Hepatocyte (in vitro differentiated cells): ENCODE measurements around the gene DLG3. TPM values are rescaled to one million over a fixed set of nuclear protein-coding genes. Genes with fewer than 3 reads are reported as not detected.

Source experiments
- DNase-seq: peaks from one replicate; pipeline ENCODE4 v3.0.0-alpha.2; 2016; ENCODE audit warnings: low spot score
- H2AFZ ChIP-seq: fragments of 200-600 bp; sonication (generic); 2 replicates; pipeline ENCODE4 v1.6.0; 2016; ENCODE audit warnings: antibody characterized with exemption, mild to moderate bottlenecking
- H3K27ac ChIP-seq: fragments of 200-600 bp; sonication (generic); 2 replicates; pipeline ENCODE4 v1.5.1; 2016; ENCODE audit warnings: mild to moderate bottlenecking
- H3K27me3 ChIP-seq: fragments of 200-600 bp; sonication (generic); 2 replicates; pipeline ENCODE4 v1.6.1; 2016
- H3K36me3 ChIP-seq: fragments of 200-600 bp; sonication (generic); replicated peaks from 2 replicates; pipeline ENCODE4 v1.5.1; 2016; ENCODE audit warnings: low read depth; ENCODE audit not compliant: insufficient read depth
- H3K4me1 ChIP-seq: fragments of 200-600 bp; sonication (generic); 2 replicates; pipeline ENCODE4 v1.5.1; 2016; ENCODE audit warnings: mild to moderate bottlenecking, moderate library complexity; ENCODE audit not compliant: insufficient read depth
- H3K4me2 ChIP-seq: fragments of 200-600 bp; sonication (generic); 2 replicates; pipeline ENCODE4 v1.6.0; 2016
- H3K4me3 ChIP-seq: fragments of 200-600 bp; sonication (generic); 2 replicates; pipeline ENCODE4 v1.5.1; 2016; ENCODE audit warnings: mild to moderate bottlenecking
- H3K79me2 ChIP-seq: fragments of 200-600 bp; sonication (generic); 2 replicates; pipeline ENCODE4 v1.6.0; 2017; ENCODE audit warnings: mild to moderate bottlenecking
- H3K9me2 ChIP-seq: fragments of 200-600 bp; sonication (generic); replicated peaks from 2 replicates; pipeline ENCODE4 v1.6.0; 2017; ENCODE audit warnings: mild to moderate bottlenecking; ENCODE audit not compliant: insufficient read depth
- H3K9me3 ChIP-seq: fragments of 200-600 bp; sonication (generic); 2 replicates; pipeline ENCODE4 v1.5.1; 2016; ENCODE audit warnings: low read depth, mild to moderate bottlenecking
- H4K20me1 ChIP-seq: fragments of 200-600 bp; sonication (generic); 2 replicates; pipeline ENCODE4 v1.6.0; 2016; ENCODE audit warnings: mild to moderate bottlenecking; ENCODE audit not compliant: insufficient read depth, poor library complexity, severe bottlenecking
- CTCF ChIP-seq: fragments of 200-600 bp; sonication (generic); IDR thresholded peaks from 2 replicates; pipeline ENCODE4 v1.5.1; 2016; ENCODE audit warnings: antibody characterized with exemption, mild to moderate bottlenecking; ENCODE audit not compliant: poor library complexity
- EZH2 ChIP-seq: fragments of 200-600 bp; sonication (generic); IDR thresholded peaks from 2 replicates; pipeline ENCODE4 v1.6.1; 2016; ENCODE audit warnings: antibody characterized with exemption, mild to moderate bottlenecking, borderline replicate concordance
- EZH2phosphoT487 ChIP-seq: fragments of 200-600 bp; sonication (generic); IDR thresholded peaks from one replicate; pipeline ENCODE4 v1.6.1; 2018; ENCODE audit warnings: antibody characterized with exemption, mild to moderate bottlenecking, low read depth, moderate library complexity; ENCODE audit not compliant: unreplicated experiment, severe bottlenecking
- WGBS: methylation state at CpG from one replicate; pipeline ENCODE4 v1.1.6; 2016; ENCODE audit warnings: low lambda C conversion rate; ENCODE audit errors: missing lambda C conversion rate; 5-methylcytosine and 5-hydroxymethylcytosine counted together
- polyA plus RNA-seq: library from polyadenylated mRNA; unstranded; fragments of >200 nt; fragmentation: Nextera tagmentation; extraction: Ambion mirVana; gene quantifications from 2 replicates; pipeline ENCODE4 v1.2.1, GENCODE V29; 2016
- total RNA-seq: library from RNA; depleted of rRNA; stranded (reverse); fragments of >200 nt; gene quantifications from 2 replicates; pipeline ENCODE4 v1.2.3, GENCODE V29; 2014

Gene DLG3
- total and polyA plus RNA-seq, 2 experiments from 2014 or later: 9.6 to 17.7 TPM

- WGBS: 65% methylated on average over 5 of the region's 5 CpGs
- H3K4me1 ChIP-seq: no peaks in the 10 kb centered on the region
Observed at GRCh38 chrX:70496491-70496890, 51.9 kb downstream of the DLG3 start.

GRCh38 chrX:70497026-70497425 lies 52.4 kb downstream of the DLG3 start:
- no peak for DNase-seq
- no peak overlapping the region for H3K27ac ChIP-seq
- no peaks in the 10 kb centered on the region for H3K79me2 ChIP-seq
- H3K4me3 ChIP-seq: no peak overlapping the region
- H4K20me1 ChIP-seq: no peaks in the 10 kb centered on the region
- no peaks in the 10 kb centered on the region for H3K4me1 ChIP-seq
- no peaks in the 10 kb centered on the region for H3K9me2 ChIP-seq
- H3K36me3 ChIP-seq: no peaks in the 10 kb centered on the region
- no peaks in the 10 kb centered on the region for H3K9me3 ChIP-seq
- H3K27me3 ChIP-seq: no peaks in the 10 kb centered on the region
- 84% methylated on average over 3 of the region's 3 CpGs for WGBS
- no peak overlapping the region for H3K4me2 ChIP-seq
- no peak overlapping the region for H2AFZ ChIP-seq
- no peak for TF ChIP-seq CTCF
- TF ChIP-seq EZH2: no peak
- TF ChIP-seq EZH2phosphoT487: no peak

More at GRCh38 chrX:70496491-70496890, 51.9 kb downstream of the DLG3 start:
- H3K36me3 ChIP-seq: no peaks in the 10 kb centered on the region
- H3K9me2 ChIP-seq: no peaks in the 10 kb centered on the region
- H3K27me3 ChIP-seq: no peaks in the 10 kb centered on the region
- no peak overlapping the region for H3K4me3 ChIP-seq
- no peak overlapping the region for H3K27ac ChIP-seq
- no peak overlapping the region for H2AFZ ChIP-seq
- DNase-seq: no peak
- no peaks in the 10 kb centered on the region for H3K79me2 ChIP-seq
- no peak for TF ChIP-seq EZH2
- no peak for TF ChIP-seq EZH2phosphoT487
- H3K9me3 ChIP-seq: no peaks in the 10 kb centered on the region
- no peak overlapping the region for H3K4me2 ChIP-seq
- no peaks in the 10 kb centered on the region for H4K20me1 ChIP-seq

- Histone ChIP-seq H3K36me3 (no peaks in the 10 kb centered on the region), H4K20me1 (no peaks in the 10 kb centered on the region), H3K4me1 (no peaks in the 10 kb centered on the region), H2AFZ (no peak overlapping the region), H3K27me3 (no peaks in the 10 kb centered on the region), H3K9me2 (no peaks in the 10 kb centered on the region), H3K4me3 (no peak overlapping the region), H3K79me2 (no peaks in the 10 kb centered on the region), H3K27ac (no peak overlapping the region), H3K9me3 (no peaks in the 10 kb centered on the region), H3K4me2 (no peak overlapping the region)
- TF ChIP-seq CTCF (no peak), EZH2 (no peak), EZH2phosphoT487 (no peak)
- WGBS: 72% methylated on average over 2 of the region's 2 CpGs
- DNase-seq: no peak
Observed at GRCh38 chrX:70498129-70498528, 53.5 kb downstream of the DLG3 start.

- Histone ChIP-seq H3K9me3 (no peaks in the 10 kb centered on the region), H3K36me3 (no peaks in the 10 kb centered on the region), H3K79me2 (no peaks in the 10 kb centered on the region), H3K4me2 (no peak overlapping the region), H3K27me3 (no peaks in the 10 kb centered on the region), H3K27ac (no peak overlapping the region), H3K4me1 (no peaks in the 10 kb centered on the region), H2AFZ (no peak overlapping the region), H3K9me2 (no peaks in the 10 kb centered on the region), H4K20me1 (no peaks in the 10 kb centered on the region), H3K4me3 (no peak overlapping the region)
- no peak for DNase-seq
- 77% methylated on average over 4 of the region's 4 CpGs for WGBS
- no peak for TF ChIP-seq CTCF
- no peak for TF ChIP-seq EZH2phosphoT487
Observed at GRCh38 chrX:70500826-70501225, 56.2 kb downstream of the DLG3 start.
